ENCODE data around the gene PFDN1. TPM values are rescaled to one million over a fixed set of nuclear protein-coding genes. Genes with fewer than 3 reads are reported as not detected.
"Not testable (repeated sequence)": the region's sequence is repeated elsewhere in the genome, so short reads cannot be mapped to it uniquely, and the experiment has no call there.

The PFDN1 gene
- total RNA-seq, 1 experiment from 2014 or later: 149 TPM

DNA sequence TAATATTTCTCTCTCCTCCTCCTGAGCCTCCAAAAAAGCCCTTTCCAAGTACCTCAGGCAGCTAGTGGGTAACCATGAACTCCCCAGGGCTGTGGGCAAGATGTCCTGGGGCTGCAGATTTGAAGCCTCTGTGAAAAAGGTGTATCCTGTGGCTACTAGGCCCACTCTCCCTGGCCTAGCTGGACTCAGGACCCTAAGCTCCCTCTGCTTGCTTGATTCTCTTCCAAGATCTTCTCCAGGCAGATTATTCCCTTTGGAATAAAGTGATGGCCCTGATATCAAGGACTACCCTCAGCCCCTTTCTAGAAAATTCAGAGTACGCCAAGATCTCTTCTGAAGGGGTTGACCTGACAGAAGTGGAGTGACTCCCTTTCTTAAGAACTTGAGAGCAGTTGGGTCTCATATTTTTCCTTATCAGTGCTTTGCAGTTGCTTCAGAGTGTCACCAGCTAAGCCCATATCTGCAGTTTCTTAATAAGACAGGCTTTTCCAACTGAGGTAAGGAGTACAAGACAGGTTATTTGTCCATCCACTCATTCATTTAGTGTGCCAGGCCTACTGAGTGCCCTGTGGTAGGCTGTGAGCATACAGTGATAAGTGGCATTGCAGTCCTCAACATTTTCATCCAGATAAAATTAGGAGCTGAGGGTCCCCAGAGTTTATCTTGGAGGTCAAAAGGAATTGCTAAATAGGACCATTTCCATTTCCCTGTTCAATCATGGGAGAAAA is 85.4 kb downstream of the PFDN1 start:
- no peak for DNase-seq (ENCODE audit: low read depth)

DNA sequence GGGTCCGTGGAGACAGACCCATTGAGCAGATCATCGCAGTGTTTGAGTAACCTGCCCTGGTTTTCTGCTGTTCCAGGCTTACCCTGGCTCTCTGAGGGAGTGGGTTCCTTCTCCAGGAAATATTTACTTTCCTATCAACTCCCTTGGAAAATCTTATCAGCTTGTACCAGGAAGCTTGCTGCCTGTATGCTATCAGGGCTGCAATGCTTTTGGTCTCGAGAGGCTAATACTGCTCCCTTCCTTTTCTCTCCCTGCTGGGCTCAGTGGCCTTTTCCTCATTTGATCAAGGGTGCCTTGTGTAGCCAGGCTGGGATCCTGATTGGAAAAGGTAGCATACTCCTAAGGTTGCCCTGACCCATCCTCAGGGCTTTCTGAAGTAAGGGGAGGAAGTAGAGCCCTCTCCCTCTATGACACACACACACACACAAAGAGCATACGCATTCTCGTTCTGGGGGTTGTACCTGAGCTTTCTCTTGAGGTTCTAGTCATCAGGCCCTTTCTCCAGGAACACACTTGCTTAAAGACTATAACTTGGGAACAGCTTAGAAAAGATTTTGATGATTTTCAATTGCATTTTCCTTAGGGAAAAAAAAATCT is 86.3 kb downstream of the PFDN1 start:
- no peak for DNase-seq (ENCODE audit: low read depth)

DNA sequence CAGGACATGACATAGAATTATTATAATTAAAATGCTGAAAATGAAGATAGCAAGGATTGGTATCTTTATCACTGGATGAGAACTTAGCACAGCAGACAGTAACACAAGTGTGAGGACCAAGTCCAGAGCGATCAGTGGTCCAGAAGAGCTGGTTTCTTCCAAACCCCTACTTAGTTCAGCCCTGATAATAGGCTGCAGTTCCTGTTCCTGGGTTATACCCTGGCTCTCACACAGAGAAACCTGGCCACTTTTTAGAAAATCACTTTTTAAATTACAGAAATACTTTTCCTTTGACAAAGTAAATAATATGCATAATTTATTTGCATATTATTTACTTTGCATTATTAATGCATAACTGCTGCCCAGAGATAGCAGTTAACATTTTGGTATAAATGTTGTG is 87.6 kb downstream of the PFDN1 start:
- no peak for DNase-seq (ENCODE audit: low read depth)

- peak; percentile 93 for DNase-seq (ENCODE audit: low read depth)
Observed at GRCh38 chr5:140214831-140215230, 88.1 kb downstream of the PFDN1 start.

GRCh38 chr5:140213370-140213983 is 89.4 kb downstream of the PFDN1 start:
- DNase-seq (ENCODE audit: low read depth): no peak

GRCh38 chr5:140208065-140208464 is 94.8 kb downstream of the PFDN1 start:
- DNase-seq (ENCODE audit: low read depth): no peak

- DNase-seq (ENCODE audit: low read depth): peak; percentile 41
Observed at GRCh38 chr5:140207250-140207964, 95.5 kb downstream of the PFDN1 start.

GRCh38 chr5:140205952-140206351 is 96.9 kb downstream of the PFDN1 start:
- no peak for DNase-seq (ENCODE audit: low read depth)

- DNase-seq (ENCODE audit: low read depth): peak; percentile 60
Observed at GRCh38 chr5:140205216-140205615, 97.7 kb downstream of the PFDN1 start.

DNA sequence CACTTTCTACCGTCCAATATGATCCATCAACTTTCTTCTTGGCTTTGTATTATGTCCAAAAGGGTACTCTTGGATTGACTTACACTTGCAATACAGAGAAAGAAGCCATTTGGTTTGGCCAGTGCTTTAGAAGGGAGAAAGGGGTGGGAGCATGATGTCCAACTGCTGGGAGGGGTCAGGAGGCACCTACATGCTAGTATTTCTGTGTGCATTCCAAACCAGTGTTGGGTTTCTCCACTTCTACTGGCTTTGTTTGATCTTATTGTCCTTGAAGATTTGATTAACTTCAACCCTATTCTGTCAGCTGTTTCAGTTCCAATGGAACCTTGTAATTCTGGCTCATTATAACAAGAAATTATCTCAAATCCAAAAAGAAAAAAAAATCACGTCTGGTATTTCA is 100.3 kb downstream of the PFDN1 start:
- DNase-seq (ENCODE audit: low read depth): no peak

DNA sequence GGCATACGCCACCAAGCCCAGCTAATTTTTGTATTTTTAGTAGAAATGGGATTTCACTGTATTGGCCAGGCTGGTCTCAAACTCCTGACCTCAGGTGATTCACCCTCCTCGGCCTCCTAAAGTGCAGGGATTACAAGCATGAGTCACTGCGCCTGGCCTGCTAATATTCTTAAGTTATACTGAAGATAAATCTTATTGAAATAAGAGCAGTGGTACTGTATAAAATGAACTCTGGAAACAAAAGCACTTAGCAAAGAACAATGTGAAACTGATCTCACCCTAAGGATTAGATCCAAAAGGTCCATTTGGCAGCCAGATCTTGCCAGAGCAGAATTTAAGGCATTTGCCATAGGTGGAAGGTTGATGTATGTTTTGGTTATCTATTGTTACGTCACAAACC is 100.8 kb downstream of the PFDN1 start:
- DNase-seq (ENCODE audit: low read depth): peak; percentile 74

DNA sequence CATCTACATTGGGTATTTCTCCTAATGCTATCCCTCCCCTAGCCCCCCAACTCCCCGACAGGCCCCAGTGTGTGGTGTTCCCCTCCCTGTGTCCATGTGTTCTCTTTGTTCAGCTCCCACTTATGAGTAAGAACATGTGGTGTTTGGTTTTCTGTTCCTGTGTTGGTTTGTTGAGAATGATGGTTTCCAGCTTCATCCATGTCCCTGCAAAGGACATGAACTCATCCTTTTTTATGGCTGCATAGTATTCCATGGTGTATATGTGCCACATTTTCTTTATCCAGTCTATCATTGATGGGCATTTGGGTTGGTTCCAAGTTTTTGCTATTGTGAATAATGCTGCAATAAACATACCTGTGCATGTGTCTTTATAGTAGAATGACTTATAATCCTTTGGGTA is 104.0 kb downstream of the PFDN1 start:
- not testable (repeated sequence) for DNase-seq (ENCODE audit: low read depth)

DNA sequence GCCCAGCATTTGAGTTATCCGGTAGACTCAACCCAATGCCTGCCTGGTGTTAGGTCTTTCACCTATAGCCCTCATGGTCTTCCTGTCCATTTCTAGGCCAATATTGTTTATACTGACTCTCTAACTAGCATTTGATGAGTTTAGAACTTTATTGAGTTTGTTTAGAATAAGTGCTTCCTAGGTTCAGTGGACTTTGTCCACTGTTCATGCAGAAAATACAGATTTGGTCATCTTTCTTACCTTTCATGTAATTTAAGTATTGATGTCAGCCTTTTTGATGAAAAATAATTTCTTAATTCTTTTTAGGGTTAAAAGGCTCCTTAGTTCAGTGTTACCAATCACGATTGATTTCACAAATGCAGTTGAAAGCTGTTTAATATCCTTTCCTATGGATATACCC is 105.9 kb downstream of the PFDN1 start:
- no peak for DNase-seq (ENCODE audit: low read depth)

DNA sequence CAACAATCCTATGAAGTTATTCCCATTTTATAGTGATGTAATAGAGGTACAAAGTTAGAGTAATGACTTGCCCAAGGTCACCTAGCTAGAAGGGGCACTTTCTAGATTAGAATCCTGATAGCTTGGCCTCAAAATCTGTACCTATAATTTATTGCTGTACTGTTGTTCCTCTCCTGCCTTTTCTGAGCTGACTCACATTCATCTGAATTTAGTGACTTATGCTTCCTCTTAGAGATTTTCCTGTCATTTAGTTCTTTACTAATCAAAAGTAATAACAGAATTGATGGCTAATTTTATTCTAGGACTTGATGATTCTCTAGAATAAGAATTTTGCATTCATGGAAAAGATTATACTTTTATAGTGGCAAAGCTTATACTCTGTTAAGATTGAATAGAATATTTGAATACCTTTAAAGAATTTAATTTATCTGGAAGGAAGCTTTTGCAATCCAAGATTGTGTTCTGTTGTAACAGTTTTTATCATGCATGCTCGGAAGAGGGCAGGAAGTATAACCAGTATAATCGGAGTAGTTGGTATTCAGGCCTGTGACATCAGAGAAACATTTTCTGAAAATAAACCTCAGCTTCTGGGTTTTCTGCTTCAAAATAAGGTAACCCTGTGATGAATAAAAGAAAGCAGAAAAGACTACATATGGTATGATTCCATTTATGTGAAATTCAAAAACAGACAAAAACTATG is 106.6 kb downstream of the PFDN1 start:
- DNase-seq (ENCODE audit: low read depth): no peak

Other genes starting within 250 kb of the PFDN1 start
- 8.8 and 12.2 TPM in 2 replicates for gene PURA, start 189.0 kb downstream of the PFDN1 start, total RNA-seq (2014; rRNA removed; shearing (Covaris generic))
- gene IGIP, start 177.2 kb downstream of the PFDN1 start, total RNA-seq (2014; rRNA removed; shearing (Covaris generic)): 0.23 and 0.85 TPM in 2 replicates
- gene CYSTM1, start 127.9 kb downstream of the PFDN1 start, total RNA-seq (2014; rRNA removed; shearing (Covaris generic)): 34.9 and 40.3 TPM in 2 replicates
- 55.7 and 61.2 TPM in 2 replicates for gene HBEGF, start 43.5 kb upstream of the PFDN1 start, total RNA-seq (2014; rRNA removed; shearing (Covaris generic))
- gene SLC4A9, start 57.1 kb upstream of the PFDN1 start, total RNA-seq (2014; rRNA removed; shearing (Covaris generic)): not detected in 2 replicates
- gene ANKHD1, start 98.7 kb upstream of the PFDN1 start, total RNA-seq (2014; rRNA removed; shearing (Covaris generic)): 25.2 and 29.0 TPM in 2 replicates
- 0.80 TPM in 1 of 2 replicates, not detected in the other for gene EIF4EBP3, start 244.6 kb upstream of the PFDN1 start, total RNA-seq (2014; rRNA removed; shearing (Covaris generic))